T-helper 9 cell (primary cell): ENCODE measurements around the gene MRPS30.
"Not testable (repeated sequence)": the region's sequence is repeated elsewhere in the genome, so short reads cannot be mapped to it uniquely, and the experiment has no call there.

Source experiments
- DNase-seq: peaks from one replicate; pipeline ENCODE4 v3.0.0-alpha.2; 2020
- total RNA-seq, 2 donors: gene quantifications; one replicate each; lab custom pipeline; 2026; lab: John Stamatoyannopoulos, UW

MRPS30 gene
- 60.1 to 73.1 reads per million in 2 donors for total RNA-seq

GRCh38 chr5:44808435-44809214 is at the start of gene MRPS30:
Gene MRPS30, plus strand, starts transcription at chr5:44808947. Its CDS starts 16 bp downstream, at chr5:44808963.
- peak; percentile 75 for DNase-seq

GRCh38 chr5:44769200-44769876 is 39.4 kb upstream of the MRPS30 start:
- no peak for DNase-seq

- no peak for DNase-seq
These were observed 38.9 kb upstream of the MRPS30 start for GRCh38 chr5:44769877-44770209.

GRCh38 chr5:44770780-44771717 is 37.7 kb upstream of the MRPS30 start:
- no peak for DNase-seq

DNA sequence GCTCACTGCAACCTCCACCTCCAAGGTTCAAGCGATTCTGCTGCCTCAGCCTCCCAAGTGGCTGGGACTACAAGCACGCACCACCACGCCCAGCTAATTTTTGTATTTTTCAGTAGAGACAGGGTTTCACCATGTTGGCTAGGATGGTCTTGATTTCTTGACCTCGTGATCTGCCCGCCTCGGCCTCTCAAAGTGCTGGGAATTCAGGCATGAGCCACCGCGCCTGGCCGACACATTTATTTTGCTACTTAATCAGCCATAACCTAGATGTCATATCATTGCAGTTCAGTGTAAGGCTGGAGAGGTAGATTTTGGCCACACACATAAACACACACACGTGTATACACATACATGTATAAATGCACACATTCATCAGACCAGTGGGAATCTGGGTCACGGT is 36.4 kb upstream of the MRPS30 start:
- DNase-seq, result not testable (repeated sequence)

- DNase-seq, result no peak
These were observed 34.4 kb upstream of the MRPS30 start for GRCh38 chr5:44774279-44774880.

DNA sequence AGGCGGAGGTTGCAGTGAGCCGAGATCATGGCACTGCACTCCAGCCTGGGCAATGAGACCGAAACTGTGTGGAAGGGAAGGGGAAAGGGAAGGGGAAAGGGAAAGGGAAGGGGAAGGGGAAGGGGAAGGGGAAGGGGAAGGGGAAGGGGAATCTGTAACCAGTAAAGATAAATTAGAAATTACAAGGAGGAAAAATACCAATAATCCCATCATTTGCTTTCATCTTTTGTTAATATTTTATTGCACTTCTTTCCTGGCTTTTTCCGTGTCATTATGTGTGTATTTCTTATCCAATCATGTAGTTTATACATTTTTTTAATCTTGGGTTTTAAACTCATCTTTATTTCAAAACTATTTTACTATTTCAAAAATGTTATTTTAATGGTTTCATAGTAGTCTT is 29.6 kb upstream of the MRPS30 start:
- DNase-seq, result no peak

- no peak for DNase-seq
These were observed 25.0 kb upstream of the MRPS30 start for GRCh38 chr5:44783634-44784315.

GRCh38 chr5:44787731-44788130 is 21.0 kb upstream of the MRPS30 start:
- no peak for DNase-seq

GRCh38 chr5:44789372-44789995 is 19.3 kb upstream of the MRPS30 start:
- DNase-seq, result not testable (repeated sequence)

- DNase-seq, result not testable (repeated sequence)
These were observed 16.6 kb upstream of the MRPS30 start for GRCh38 chr5:44792031-44792673.

DNA sequence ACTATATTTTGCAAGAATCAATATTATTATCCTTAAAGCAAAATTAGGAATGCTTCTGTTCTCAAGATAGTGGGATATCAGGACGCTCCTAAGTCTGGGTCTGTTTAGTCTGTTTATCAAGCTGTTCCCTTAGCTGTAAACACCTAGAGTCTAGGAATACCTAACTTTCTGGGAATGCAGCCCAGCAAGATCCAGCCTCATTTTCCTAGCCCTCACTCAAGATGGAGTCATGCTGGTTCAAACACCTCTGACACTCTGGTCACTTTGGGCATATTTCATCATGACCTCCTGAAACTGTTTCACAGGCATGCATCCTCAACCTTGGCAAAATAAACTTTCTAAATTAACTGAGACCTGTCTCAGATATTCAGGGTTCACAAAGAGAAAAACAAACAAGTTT is 14.4 kb upstream of the MRPS30 start:
- no peak for DNase-seq

- DNase-seq, result no peak
These were observed 13.3 kb upstream of the MRPS30 start for GRCh38 chr5:44795496-44795895.

DNA sequence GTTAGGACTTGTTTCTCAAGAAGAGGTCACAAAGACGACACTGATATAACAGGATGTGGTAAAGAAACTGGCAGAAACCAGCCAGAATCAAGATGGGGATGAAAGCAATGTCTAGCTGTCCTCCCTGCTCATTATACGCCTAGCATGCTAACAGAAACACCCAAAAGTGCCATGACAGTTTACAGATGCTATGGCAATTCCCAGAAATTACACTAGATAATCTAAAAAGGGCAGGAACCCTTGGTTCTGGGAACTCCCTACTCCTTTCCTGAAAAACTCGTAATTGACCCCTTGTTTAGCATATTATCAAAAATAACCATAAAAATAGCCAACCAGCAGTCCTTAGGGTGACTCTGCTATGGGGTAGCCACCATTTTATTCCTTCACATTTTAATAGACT is 10.9 kb upstream of the MRPS30 start:
- no peak for DNase-seq

DNA sequence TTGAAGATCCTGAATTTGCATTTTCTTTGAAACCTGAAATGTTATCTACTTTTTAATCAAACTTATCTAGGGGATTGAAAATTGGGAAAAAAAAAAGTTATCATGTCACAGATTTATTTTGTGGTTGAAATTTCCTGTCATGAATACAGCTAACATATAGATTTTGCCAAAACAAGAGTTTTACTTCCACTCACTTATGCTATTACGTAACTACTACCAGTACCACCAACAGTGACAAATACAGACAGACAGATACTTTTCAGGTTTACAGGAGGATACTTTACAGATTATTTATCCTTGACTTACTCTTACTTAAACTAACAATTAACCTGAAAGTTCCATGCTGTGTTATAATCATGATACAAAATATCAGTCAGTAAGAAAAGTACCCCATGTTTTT is 6.8 kb upstream of the MRPS30 start:
- DNase-seq, result no peak

GRCh38 chr5:44806608-44807007 is 2.1 kb upstream of the MRPS30 start:
- DNase-seq, result no peak

DNA sequence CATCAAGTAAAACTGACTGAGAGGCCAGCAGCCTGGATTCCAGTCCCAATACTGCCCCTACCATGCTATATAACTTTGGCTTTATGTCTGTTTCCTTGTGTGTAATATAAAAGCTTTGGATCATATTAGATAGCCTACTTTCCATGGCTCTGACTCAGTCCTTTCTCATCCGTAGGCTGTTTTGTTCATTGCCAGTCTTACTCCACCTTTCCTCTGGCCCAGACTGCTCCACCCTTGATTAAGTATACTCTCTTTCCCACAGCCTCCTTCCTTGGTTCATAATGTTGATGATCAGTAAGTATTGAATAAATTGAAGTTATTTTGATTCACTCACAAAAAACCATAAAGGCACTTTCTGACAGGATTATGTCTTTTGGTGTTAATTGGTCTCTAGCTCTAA is 1.5 kb upstream of the MRPS30 start:
- DNase-seq, result no peak

DNA sequence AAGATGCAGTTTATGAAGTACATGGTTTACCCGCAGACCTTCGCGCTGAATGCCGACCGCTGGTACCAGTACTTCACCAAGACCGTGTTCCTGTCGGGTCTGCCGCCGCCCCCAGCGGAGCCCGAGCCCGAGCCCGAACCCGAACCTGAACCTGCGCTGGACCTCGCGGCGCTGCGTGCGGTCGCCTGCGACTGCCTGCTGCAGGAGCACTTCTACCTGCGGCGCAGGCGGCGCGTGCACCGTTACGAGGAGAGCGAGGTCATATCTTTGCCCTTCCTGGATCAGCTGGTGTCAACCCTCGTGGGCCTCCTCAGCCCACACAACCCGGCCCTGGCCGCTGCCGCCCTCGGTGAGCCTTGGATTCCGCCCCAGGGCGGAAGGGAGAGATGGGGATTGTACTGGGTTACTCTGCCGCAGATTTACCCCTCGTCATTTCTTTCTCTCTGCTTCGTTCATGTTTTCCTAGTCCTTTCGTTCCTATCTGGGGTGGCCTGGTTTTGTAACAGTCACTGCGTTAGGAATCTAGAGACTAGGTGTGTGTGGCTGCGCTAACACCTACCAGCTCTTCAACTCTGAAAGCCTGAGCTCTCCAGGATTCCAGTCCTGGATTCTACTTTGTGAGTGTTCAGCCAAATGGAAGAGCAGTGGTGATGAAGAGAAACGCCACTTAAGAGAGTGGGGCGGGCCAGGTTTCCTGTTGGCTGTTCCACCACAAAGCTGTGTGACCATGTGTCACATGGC is 638 bp downstream of the MRPS30 start:
- peak; percentile 6 for DNase-seq

DNA sequence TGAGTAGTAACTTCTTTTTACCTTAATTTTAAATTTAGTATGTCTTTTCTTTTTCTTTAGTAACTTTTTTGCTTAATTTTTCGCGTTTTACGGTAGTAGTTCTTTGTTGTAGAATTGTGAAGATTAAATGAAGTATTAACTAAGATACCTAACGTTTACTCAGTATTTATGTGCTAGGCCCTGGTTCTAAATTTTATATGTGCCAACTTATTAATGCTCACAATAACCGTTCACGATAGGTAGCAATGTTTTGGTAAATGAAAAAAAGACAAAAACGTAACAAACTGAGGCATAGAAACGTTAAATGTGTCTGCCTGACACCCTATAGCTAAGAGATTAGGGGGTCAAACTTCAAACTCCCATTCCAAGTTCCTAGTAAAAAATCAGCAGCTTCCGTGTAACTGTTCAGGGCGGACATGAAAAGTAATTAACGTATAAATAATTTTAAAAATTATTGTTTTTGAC is 1.2 kb downstream of the MRPS30 start:
- DNase-seq, result no peak

DNA sequence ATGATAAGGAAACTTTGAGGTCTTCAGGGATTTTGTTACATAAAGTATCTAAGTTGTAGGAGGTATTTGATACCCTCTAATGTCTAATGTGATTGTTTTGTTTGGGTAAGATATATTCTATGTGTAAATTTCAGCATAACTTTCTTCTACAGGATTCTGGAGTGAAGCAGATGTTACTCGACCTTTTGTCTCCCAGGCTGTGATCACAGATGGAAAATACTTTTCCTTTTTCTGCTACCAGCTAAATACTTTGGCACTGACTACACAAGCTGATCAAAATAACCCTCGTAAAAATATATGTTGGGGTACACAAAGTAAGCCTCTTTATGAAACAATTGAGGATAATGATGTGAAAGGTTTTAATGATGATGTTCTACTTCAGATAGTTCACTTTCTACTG is 6.0 kb downstream of the MRPS30 start:
- DNase-seq, result no peak
